ELR (cell line): Measurements from ENCODE around the gene ZDHHC3.

Experiments
- DNase-seq: peaks from one replicate; pipeline ENCODE4 v3.0.0-alpha.2; 2015; ENCODE audit warnings: low read depth

ZDHHC3 gene

DNA sequence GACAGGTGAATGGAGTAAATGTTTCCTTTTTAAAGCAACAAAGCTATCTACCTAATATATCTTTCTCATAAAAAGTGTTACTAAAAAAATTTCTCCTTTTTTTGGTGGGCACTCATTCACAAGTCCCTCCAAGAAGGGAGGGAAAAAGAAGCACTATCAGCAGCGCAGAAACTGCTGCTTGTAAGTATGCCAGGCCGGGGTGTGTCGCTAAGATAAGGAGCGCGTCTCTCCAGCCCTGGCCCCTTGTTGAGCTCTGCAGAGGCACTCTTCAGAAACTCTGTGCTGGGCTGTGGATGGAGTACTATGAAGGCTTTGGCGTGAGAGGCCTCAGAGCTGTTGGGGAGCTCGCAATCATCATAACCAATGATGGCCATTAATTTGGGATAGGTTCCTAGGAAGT lies 49.1 kb downstream of the ZDHHC3 start:
- DNase-seq: no peak

GRCh38 chr3:44926172-44926571 lies 49.8 kb downstream of the ZDHHC3 start:
- no peak for DNase-seq

DNA sequence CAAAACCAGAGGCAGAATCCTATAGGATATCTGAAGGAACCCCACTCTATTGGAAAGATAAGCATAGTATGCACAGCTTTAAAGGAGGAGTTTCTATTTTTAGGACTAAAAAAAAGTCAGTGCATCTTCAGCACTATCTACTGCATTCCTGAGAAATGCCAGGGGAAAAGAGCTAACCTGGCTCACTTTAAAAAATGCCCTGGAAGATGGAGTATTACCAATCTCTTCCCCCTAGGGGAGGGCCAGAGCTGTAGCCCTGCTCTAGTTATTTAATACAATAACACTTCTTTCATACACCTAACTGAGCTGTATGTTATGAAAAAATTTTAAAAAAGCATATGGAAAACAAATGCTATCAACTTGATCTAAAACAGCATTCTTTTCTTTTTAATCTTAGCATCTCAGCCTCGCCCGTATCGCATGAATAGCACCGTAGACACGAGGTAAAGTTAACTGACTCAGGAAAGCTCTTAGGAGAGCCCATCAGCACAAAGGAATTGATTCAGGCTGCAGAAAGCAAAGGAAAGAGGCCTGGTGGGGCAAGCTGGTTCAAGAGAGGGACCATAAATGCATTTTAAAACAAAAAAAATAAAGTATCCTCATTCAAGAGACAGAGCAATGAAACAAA lies 51.4 kb downstream of the ZDHHC3 start:
- no peak for DNase-seq

DNA sequence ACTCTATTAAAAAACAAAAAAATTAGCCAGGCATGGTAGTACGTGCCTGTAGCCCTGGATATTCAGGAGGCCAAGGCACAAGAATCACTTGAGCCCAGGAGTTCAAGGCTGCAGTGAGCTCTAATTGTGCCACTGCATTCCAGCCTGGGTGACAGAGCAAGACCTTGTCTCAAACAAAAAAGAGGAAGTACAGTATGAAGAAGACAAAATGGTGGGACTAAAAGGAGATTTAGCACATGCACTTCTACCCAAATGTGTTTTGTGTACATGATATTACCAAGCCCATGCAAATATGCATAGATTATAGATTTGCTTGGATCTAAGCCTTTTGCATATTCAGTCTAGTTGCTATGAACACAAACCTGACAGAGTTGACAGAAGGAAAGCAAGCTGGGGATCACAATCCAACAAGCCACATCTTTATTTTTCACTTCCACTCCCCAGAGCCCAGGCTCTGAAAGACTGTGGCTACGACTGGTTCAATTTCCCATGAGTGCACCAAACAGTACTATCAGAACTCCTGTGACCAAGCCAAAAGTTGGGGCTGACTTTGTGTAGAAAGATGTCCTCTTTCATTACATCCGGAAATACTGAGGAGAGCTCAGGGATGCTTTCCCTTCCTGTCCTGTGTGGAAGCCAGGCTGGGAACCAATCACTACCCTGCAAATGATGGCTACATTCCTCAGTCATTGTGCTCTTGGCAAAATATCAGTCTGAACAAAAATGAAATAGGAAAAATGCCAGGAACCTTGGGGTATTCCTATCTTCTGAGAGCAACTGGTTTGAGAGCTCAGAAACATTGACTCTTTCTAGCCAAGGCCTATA lies 52.1 kb downstream of the ZDHHC3 start:
- DNase-seq: no peak

DNA sequence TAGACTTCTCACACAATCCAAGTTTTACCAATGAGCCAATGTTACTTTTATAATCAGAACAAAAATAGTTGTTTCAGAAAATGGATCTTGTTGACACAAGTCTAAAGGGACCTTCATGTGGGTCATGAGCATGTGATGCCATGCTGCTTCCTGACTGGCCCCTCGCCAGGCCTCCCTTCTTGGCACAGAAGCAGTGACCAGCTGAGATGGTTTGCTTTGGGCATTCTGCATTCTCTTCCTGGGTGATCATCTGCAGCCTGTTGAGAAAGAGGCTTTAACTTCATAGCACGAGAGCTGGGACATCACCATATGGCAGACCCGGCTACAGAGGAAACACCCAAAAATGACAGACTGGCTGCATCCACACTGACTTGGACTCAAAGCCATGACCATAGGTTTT lies 55.9 kb downstream of the ZDHHC3 start:
- DNase-seq: no peak

DNA sequence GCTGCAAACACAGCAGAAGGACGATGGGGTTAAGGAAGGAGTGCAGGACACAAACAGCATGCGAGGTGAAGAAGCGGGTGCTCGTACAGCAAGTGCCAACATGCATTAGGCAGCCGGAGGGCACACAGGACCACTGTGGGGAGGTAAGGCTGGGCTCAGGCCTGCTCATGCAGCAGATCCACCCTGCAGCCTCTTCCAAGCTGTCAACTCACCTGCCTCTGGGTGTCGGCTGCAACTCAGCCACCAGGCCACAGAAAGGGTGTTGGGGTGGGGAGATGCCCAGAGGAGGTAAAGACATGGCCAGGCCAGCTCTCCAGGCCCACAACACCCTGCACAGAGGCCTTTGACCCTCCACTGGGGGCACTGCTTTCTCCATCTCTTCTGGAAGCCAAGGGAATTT lies 57.4 kb downstream of the ZDHHC3 start:
- no peak for DNase-seq

DNA sequence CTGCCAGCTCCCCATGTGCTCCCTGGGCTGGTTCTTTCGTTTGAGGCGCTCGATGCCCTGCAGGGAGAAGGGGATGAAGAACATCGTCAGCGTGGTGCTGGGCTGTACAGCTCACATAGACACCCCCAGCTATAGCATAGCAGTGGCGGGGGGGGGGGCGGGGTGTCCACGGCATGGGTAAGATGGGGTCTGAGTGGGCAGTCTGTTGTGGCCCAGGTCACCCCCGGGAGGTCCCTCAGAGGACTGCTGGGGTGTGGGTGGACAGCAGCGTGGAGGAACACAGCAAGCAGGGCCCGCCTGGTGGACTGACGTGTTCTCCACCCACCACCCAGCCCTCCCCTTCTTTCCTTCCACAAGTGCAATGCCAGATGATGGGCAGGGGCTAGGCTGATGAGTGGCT lies 57.9 kb downstream of the ZDHHC3 start:
- no peak for DNase-seq

DNA sequence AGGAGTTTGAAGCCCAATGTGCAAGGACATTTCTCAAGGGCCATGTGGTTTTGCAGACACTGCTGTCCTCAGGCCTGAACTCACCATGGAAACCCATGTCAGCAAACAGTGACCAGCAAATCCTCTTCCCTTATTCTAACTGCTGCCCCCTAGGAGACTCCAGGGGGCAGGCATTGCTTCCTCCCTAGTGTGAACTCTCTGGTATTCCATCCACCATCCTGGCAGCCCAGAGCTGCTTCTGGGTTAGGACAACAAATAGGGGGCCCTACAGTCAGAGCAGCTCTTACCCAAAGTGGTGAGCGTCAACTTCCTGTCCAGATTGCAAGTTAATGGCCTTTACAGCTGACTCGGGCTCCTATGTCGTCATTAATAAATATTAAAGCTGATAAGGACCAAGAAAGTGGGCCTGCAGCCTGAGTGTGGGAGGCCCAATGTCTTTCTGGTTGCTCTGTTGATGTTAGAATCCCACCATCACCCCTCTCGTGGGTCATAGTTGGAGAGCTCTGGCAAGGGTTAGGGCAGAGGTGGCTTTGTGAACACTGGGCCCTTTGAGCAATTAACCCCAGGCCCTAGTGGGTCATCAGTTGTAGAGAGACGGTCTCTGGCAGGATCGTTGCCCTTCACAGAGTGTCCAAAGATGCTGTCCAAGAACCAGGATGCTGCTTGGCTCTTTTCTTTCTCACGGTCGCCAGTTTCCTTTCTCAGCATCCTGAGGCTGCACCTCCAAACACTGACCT lies 60.1 kb downstream of the ZDHHC3 start:
- peak; percentile 27 for DNase-seq

- peak; percentile 48 for DNase-seq
These were observed 61.0 kb downstream of the ZDHHC3 start for GRCh38 chr3:44914936-44915335.

DNA sequence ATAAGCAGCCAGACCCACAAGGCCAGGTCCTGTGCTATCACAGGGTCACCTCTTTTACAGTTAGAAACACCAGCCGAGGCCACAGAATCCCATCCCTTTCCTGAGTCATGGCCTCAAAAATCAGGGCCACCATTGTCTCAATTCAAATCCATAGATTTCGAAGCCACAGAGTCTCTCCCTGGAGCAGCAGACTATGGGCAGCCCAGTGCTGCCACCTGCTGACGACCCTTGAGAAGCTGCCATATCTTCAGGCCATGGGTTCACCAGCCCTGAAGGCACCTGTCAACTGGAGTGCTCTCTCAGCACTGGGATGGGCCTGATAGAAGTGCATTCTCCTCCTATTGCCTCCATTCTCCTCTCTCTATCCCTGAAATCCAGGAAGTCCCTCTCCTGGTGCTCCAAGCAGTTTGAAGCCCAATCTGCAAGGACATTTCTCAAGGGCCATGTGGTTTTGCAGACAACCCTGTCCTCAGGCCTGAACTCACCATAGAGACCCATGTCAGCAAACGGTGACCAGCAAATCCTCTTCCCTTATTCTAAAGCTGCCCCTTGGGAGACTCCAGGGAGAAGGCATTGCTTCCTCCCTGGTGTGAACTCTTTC lies 62.0 kb downstream of the ZDHHC3 start:
- peak; percentile 79 for DNase-seq

GRCh38 chr3:44910693-44911092 lies 65.3 kb downstream of the ZDHHC3 start:
- no peak for DNase-seq

GRCh38 chr3:44909063-44909462 lies 66.9 kb downstream of the ZDHHC3 start:
- no peak for DNase-seq

- DNase-seq: no peak
These were observed 68.4 kb downstream of the ZDHHC3 start for GRCh38 chr3:44907612-44908011.

GRCh38 chr3:44906997-44907396 lies 69.0 kb downstream of the ZDHHC3 start:
- DNase-seq: peak; percentile 44

- DNase-seq: no peak
These were observed 70.4 kb downstream of the ZDHHC3 start for GRCh38 chr3:44905446-44906157.

DNA sequence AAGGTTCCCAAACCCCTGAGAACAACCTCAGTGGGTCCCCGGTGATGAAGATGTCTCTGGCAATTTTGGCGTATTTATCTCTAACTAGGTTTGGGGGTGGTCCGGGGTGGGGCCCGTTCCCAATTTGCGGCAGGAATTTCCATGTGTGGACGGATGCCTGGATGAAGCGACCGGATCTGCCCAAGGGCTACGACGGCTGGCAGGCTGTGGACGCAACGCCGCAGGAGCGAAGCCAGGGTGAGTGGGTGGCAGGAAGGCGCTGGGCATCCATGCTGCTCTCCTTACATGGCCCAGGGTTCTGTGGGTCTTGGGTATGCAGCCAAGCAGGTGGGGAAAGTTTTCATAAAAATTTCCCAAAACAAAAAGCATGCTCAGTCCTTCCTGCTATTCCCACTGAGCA lies 72.2 kb downstream of the ZDHHC3 start:
- no peak for DNase-seq

DNA sequence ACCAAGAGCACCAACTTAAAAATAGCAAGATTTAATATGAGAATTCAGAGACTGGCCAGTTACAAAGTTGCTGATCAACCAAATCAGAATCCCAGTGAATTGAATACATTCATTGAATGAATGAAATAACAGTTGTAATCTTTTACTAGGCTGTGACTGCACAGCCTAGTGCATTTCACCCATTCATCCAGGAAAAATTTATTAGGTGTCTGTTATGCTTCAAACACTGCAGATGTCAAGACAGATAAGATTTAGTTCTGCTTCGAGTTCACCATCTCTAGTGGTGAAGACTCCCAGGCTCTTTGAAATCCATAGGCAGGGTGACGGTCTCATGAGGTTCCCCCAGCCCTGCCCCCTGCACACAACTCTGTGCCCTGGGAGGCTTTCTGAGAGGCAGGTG lies 72.7 kb downstream of the ZDHHC3 start:
- DNase-seq: no peak

DNA sequence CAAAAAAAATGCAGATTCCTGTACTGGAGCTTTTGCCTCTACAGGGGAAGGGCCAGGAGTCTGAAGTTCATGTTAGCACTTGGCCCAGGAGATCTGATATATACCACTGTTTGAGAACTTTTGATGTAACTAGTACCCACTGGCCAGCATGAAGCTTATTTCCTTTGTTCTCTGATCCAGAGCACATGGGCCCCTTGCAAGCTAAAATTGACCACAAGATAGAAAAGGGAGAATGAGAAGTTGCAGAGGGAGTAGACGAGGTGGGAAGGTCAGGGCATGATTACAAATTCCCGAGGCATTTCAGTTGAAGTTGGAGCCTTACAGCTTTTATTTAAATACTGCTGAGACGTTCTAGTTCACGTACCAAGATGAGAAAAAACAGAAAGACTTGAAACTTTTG lies 73.3 kb downstream of the ZDHHC3 start:
- DNase-seq: no peak

DNA sequence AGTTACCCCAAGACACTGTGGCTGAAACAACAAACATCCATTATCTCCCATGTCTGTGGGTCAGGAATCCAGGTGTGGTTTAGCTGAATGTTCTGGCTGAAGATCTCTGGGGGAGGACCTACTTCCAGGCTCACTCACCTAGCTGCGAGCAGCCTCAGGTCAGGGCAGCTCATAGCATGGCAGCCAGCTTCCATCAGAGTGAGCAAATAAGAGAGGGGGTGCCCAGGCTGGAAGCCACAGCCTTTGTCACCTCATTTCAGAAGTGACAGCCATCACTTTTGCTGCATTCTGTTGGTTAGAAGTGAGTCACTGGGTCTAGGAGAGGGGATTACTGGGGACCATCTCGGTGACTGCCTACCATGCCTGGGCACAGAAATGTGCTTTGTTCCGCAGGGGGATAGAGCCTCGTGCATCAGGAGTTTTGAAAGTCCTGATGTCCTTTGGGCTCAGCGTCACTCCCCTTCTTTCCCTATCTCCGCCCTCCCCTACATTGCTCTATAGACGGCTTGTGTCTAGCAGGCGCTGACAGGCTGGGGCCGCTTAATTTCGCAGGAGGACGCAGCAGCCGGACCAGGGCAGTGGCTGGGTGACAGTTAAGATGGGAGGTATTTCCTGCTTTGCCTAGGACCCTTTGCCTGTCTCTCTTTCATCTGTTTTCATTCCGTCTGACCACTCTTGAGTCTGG lies 76.1 kb downstream of the ZDHHC3 start:
- DNase-seq: no peak

DNA sequence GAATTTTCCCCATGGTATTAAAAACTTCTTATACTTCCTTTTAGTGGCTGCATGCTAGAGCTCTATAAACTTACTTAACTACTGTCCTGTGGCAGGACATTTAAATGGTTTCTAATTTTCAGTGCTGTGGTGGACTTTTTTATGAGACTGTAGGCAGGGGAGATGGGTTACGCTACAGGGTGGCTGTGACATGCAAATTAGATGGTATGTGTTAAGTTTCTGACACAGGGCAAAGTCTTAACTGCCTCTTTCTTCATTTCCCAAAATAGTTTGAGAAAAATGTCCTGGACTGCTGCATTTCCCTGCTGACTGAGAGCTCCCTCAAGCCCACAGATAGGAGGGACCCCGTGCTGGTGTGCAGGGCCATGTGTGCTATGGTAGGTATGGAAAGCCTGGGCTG lies 79.5 kb downstream of the ZDHHC3 start:
- no peak for DNase-seq

DNA sequence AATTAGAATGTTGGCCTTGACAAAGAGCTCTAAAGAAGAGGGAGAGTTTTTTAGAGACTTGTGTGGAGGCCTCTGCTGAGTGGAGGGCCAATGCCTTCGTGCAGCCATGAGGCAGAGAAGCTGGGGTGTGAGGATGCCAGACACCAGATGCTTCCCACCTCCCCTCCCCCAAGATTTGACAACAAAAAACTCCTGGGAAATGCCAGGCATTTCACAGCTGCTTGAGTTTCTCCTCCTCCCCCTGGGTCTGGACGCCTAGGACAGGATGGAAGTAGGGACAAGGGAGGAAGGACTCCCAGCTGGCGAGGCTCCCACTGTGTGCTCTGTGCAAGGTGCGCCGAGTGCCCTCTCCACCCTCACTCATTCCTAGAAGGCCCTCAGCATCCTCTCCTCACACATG lies 81.5 kb downstream of the ZDHHC3 start:
- DNase-seq: no peak
